Stimulated activated CD8-positive, alpha-beta memory T cell treated with anti-CD3 and anti-CD28 coated beads, Interleukin-12 subunit alpha, Interleukin-12 subunit beta, amount 100 ng/mL, for 1 hour (primary cell): ENCODE data around the gene ROBO2.

Experiments
- DNase-seq: peaks from one replicate; pipeline ENCODE4 v3.0.0-alpha.2; 2020; ENCODE audit warnings: low read depth

Gene ROBO2, protein sequence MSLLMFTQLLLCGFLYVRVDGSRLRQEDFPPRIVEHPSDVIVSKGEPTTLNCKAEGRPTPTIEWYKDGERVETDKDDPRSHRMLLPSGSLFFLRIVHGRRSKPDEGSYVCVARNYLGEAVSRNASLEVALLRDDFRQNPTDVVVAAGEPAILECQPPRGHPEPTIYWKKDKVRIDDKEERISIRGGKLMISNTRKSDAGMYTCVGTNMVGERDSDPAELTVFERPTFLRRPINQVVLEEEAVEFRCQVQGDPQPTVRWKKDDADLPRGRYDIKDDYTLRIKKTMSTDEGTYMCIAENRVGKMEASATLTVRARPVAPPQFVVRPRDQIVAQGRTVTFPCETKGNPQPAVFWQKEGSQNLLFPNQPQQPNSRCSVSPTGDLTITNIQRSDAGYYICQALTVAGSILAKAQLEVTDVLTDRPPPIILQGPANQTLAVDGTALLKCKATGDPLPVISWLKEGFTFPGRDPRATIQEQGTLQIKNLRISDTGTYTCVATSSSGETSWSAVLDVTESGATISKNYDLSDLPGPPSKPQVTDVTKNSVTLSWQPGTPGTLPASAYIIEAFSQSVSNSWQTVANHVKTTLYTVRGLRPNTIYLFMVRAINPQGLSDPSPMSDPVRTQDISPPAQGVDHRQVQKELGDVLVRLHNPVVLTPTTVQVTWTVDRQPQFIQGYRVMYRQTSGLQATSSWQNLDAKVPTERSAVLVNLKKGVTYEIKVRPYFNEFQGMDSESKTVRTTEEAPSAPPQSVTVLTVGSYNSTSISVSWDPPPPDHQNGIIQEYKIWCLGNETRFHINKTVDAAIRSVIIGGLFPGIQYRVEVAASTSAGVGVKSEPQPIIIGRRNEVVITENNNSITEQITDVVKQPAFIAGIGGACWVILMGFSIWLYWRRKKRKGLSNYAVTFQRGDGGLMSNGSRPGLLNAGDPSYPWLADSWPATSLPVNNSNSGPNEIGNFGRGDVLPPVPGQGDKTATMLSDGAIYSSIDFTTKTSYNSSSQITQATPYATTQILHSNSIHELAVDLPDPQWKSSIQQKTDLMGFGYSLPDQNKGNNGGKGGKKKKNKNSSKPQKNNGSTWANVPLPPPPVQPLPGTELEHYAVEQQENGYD (N-terminal part only)

DNA sequence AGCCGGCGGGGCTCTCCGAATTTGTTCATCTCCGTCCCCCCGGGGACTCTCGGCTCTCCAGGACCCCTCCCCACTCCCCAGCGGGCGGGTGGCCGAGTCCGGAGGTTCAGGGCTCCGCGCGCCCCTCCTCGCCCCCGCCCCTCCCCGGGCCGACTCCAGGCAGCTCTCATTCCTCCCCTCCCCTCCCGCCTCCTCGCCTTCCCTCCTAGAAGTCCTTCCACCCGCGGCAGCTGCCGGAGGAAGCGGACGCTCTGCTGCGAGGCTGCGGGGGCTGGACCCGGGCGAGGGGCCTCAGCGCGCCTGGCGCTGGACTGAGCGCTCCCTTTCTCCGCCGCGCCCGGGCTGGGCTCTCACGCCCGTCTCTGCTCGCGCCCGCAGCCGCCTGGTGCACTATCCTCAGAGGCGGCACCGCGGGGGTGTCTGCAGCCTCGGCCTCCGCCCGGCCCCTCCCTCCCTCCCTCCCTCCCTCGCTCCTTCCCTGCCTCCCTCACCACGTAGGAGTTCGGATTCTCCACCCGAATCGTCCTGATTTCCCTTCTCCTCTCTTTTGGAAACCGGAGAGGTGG, at the start of gene ROBO2:
ROBO2 (plus strand) TSS at position 494 of the 566 bp plus-strand sequence. CDS start 687 bp downstream, outside the sequence.
- DNase-seq = no peak

DNA sequence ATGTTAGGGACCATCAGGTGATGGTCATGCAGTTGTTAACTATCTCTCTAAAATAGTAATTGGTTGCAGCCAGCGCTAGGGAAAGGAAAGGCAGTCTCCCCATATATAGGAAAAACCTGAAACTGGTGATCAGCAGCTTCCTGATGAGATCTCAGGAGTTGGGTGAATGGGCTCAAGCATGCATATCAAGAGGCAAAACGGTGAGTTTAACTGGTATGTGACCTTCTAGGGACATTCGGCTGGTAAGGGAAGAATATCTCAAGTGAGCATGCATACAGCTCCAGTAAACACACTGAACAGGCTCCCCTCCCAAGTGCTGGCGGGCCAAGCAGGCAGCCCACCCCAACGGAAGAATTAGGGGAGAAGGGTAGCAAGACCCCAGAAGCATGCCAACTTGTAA, 49.3 kb upstream of the ROBO2 start:
- DNase-seq = no peak

DNA sequence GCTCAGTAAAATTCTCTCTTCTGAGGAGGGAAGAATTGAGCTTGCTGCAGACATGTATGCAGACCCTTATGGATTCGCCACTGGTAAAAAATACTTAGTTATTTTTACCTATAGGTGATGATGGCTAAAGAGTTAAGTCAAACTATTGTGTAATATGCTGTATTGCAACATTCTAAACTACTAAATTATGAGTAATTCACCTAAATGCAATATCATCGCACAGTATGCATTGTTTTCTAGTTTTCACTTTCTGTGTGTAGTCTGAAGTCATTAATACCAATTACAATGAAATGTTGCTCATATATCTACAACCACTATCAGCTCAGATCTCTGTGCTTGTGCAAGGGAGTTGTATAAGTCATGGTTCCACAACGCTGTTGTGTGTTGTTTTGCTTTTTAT, 48.7 kb upstream of the ROBO2 start:
- no peak for DNase-seq

DNA sequence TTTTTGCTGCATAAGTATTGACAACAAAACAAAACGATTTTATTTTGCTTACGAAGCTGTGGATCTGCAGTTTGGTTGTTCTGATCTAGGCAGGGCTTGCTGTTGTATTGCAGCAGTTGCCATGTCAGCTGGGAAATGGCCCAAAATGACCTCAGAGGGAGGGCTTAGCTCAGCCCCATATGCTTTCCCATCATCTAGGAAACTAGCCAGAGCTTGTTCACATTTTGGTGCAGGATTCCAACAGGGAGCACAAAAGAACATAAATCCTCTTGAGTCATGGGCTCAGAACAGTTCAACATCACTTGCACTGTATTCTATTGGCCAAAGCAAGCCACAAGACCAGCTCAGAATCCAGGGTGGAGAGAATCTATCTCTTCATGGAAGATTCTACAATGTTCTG, 42.2 kb upstream of the ROBO2 start:
- DNase-seq = no peak

DNA sequence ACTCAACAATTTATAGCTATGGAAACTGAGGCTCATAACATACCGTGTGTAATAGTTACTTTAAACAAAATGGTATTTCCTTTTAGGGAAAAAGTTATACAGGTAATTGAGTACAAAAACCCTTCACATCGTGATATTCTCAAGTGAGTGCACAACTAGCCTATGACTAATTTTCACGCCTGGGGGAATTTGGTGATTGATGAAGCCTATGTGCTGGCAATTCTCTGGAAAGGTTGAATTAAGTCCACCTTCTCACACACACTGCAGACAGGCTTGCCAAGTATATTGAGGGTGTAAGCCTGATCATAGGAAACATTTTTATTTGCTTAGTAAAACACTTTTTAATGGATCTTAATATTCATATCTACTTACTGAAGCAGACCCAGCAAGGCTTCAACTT, 41.3 kb upstream of the ROBO2 start:
- DNase-seq = no peak

DNA sequence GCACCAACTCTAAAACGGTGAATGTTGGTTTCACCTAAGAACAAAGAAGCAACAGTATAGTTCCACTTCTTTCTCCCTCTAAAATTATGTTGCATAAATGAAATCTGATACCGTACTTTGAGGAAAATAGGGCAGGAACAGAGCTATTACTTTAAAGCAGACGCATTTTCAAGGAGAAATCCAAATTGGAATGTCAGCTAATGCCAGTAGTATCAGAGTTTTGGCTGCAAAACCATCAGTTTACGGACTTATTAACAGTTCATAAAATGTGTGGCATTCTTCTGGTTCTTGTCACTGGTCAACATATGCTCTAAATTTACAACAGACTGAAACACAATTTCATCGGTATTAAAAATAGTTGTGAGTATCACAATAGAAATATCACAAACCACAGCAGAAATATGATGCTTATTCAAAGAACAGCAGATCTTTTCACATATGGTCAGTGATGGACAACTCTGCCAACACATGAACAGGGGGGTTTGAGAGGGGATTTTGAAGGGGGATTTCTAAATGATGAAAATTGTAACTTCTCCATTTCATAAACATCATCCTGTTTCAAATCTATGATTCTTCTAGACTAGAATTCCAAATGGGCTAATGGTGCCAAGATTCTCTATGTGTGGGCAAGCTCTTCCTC, 38.7 kb upstream of the ROBO2 start:
- no peak for DNase-seq

DNA sequence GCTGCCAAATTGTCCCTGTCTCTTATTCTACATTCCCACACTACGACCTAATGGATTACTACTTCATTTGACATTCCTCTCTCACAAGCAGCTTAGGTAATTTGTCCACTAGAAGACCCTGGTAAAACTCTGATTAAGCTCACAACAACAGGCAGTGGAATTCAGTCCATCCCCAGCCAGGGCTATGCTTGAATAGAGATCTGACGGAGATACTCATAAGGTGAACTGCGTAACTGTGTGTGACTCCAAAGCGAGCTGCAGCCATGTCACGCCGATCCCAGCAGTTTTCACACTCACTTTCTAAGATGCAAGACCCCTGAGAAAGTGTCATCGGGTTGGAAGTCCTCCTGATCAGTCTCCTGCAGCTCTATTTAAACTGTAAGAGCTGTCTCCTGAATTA, 25.7 kb upstream of the ROBO2 start:
- no peak for DNase-seq

DNA sequence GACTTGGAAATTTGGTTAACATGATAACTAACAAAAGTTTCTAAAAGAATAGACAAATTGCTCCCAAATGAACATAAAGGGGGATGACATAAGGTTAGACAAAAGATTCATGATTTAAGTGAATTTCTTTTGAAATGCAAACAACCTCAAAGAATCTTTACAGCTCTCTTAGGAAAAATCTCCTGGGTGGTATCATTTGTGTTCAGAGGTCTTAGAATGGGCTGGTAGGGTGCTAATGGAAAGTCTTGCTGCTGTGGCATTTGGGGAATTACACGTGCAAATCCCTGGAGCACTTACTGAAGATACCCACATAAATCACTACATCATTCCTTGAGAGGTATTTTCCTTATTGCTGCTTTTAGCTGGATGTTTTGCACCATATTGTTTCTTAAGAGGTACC, 14.4 kb upstream of the ROBO2 start:
- DNase-seq = no peak

DNA sequence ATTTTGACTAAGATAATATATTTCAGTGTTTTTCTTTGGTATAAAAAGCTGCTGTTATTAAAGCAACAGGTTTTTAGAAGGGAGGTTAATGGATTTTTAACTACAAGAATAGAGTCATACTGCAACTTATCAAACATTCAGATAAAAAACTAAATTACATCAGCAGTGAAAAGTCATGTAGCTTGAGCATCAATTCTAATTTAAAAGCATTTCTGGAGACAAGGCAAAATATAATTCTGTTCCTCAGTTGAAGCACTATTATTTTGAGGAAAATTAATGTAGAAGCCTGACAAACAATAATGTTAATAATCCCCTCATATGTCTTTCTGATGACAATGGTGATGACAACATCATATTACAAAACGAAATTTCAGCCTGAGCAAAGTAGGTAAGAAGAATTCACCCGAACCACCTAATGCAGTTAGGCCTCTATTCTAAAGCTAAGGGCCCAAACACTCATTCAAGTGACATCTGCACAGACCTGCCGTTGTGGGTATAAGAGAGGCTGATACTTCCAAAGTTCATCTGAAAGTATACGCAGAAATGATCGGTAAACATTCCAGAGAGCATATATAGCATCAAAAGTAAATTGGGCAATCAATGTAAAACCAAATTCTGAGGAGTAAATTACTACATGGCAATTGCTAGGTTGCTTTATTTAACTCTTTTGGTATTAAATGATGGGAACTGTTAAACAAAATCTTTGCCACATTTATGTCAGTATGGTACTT, 12.8 kb upstream of the ROBO2 start:
- no peak for DNase-seq

DNA sequence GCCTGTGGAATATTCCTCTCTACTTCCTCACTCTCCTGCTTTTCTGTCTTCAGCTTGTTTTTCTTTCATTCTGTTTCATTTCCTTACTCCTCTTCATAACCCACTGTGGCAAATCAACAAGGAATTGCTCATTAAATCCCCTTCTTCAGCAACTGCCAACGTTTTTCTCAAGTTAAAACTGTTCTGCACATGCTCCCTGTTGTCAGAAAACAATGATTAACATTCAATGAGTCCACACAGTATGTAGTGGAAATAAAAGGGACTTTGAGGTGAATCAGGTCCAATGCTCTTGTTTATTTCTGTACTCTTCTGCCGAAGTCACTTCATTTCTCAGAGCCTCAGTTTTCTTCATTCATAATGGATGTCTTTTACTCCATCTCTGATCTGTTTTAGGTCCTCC, 11.9 kb upstream of the ROBO2 start:
- DNase-seq = no peak

DNA sequence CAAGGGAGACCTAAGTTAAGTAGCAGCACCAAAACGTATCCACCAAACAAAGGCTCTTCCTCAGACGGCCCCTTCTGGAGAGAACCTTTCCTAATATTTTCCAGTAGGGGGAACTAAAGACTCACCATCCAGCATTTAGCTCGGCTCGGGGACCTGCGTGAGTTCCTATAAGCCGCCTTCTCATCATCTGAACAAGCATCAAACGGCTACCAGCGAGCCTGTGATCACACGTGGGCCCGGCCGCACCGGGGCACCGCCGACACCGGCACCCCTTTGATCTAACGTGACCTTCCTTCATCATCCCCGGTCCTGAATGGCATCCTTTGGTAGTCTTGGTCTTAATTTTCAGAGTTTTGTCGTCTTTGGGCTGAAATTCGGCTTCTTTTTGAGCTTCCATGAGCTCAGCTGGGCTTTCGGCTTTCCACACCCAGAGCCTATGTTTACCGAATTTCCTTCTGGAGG, 1.4 kb upstream of the ROBO2 start:
- DNase-seq = no peak

DNA sequence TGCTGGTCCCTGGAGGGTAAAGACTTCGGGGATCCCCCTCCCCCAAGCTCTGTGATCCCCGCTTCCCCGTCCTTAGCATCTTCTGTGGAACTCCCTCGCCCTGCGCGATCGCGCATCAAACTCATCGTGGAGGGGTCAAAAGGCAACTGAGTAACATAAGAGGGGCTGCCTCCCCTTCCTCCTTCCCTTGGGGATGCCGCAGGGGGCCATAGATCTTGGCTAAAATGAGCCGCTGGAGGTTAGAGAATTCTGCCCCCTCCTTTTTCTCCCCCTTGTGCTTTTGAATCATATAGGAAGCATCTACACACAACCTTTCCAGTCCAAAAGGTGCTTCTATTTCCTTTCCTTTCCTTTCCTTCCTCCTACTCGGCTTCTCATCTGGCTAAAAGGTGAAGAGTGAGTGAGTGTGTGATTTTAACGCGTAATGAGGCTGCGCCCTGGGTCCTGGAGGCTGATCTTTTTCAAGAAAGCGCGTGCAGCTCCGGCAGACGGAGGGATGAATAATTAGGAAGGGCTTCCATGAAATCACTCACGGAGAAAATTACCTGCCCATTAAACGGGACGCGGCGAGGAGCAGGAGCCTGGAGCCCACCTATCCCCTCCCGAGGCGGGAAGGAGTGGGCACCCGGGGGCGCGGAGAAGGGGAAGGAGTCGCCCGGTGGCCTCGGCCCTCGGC, 831 bp upstream of the ROBO2 start:
- DNase-seq = no peak

DNA sequence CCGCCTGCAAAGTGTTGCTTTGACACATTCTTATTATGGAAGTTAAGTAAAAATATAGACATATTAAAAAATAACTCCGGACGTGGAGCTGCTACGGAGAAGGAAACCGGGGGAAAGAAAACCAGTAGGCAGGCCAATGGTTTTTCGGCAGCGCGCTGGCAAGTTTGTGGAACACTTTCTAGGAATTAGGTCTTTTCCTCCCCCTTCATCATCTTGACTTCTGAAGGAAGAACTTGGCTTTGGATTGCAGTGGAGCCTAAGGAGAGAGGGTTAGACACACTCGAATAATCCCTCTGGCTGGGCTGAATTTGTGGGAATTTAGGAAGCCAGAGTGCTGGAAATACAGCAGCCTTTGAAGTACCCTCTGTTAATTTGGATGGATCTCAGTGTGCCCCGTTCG, 317 bp downstream of the ROBO2 start:
- no peak for DNase-seq

DNA sequence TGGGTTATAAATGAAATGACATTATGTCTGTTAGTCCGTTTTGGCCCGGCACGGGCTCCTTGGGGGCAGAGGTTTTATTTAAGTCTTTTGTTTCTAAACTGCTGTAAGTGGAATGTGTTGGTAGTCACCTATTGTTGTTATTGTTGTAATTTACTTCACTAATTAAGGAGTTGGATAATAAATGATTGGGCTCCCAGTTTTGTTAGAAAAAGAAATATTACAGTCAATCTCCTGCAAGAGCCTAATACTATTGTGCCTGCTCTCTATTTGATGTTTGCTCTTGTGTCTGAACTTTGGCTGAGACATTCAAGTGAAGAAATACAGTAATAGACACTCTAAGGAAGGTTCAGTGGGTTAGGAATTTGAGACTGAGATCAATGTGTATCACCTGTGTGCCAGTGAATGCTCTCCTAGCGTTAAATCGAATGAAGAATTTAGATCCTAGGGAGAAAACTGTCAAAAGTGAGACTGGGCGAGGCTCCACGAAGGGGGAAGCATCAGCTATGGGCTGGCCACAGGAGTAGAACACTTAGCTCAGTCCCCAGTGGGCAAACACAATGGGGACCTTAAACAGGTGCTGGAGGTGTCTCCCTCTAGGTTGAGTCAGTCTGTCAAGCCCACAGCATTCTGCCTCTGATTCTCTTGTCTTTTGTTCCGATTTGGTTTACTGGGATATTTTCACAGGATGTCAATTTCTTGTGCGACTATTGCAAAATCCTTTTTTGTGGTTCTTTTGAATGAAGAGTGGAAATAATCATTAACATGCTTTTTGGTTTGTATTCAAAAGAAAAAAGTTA, 1.2 kb downstream of the ROBO2 start:
- no peak for DNase-seq

DNA sequence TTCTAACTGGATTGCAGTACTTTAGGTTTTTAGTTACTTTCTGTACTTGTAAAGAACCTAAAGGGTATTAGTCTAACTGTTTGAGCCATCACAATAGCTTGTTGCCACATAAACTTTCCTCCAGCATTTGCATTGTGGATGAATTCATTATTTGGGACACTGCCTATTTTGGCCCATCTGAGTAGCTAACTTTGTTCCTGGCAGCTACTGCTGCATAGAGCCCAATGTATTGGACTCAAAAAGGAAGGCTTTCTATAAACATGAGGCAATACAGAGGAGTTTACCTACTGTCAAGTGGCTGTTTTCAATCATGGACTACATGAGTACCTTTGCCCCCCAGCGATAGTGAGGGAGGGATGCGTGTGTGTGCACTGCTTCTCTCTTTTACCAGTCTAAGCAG, 1.9 kb downstream of the ROBO2 start:
- no peak for DNase-seq

DNA sequence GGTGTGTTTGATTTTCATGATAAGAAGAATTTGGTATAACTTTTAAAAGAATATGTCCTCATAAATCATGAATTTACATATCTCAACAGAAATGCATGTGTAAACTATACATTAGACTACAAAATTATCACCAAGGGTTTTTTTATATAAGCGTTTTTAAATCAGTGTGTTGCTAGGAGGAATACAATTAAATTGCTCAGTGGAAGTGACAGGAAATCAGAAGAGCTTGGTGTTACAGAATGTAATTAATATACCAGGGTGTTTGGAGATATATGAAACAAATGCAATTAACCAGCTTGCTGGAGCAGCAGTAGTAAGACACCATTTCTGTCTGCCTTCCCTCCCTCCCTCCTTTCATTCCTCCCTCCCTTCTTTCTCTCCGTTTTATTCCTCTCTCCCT, 2.4 kb downstream of the ROBO2 start:
- DNase-seq = no peak

DNA sequence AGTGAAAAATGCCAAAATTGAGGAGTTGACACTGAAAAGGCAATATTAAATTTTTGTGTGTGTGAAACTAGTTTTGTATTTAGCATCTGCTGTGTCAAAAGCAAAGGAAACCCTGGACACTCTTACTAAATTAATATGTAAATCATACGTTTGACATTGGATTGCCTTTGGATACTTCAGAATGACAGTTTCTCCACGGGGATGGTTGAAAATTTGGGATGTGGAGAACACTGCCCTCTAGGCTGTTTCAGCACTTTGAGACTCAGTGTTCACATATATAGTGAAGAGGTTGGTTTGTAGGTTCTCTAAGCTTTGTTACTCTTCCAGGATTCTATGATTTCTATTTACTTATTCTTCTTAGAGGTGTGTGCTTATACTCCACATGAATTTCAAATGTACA, 3.0 kb downstream of the ROBO2 start:
- DNase-seq = no peak

DNA sequence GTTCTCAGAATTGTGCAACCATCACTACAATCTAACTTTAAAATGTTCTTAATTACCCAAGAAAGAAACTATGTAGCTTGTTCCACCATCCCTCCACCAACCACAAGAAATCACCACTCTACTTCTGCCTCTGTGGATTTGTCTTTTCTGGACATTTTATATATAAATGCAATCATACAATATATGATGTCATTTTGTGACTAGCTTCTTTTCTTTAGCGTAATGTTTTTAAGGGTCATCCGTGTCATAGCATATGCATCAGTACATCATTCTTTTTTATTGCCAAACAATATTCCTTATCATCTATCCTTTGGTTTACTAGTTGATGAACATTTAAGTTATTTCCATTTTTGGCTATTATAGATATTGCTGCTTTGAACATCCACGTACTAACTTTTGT, 5.8 kb downstream of the ROBO2 start:
- no peak for DNase-seq

DNA sequence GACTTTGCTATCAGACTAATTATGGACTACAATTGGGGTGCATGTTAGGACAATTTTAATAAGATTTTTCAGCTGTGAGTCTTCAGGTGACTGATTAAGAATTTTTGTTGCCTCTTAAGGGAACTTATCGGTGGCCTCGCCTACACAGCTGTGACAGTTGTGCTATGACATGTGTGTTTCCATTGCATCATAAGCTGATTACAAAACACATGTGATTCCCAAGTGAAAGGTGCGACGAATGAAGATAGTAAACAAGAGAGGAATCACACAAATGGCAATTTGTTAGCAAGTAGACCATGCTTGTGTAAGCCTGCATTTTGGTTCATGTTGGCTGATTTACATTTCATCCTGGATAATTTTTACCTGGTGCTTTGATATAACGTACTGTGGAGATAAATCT, 8.3 kb downstream of the ROBO2 start:
- no peak for DNase-seq

DNA sequence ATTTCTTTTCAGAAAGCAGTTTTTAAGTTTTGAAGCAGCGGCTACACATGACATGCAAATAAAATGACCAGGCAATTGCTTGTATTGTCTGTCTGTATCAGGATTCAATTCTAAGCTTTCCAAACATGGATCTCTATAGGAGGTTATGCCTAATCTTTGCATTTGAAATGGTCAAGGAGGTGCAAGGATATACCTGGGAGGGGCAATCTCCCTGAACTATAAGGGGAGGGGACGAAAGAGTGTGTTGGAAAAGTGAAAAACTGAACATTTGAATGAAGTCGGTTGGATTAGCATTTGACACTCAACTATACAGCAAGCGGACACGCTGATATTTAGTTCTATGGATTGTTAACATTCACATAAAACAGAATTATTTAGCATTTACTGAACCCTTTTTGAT, 11.7 kb downstream of the ROBO2 start:
- no peak for DNase-seq
